GM21723 (cell line): ENCODE measurements around the gene SPAG9.
"Not testable (repeated sequence)": the region's sequence is repeated elsewhere in the genome, so short reads cannot be mapped to it uniquely, and the experiment has no call there.

Source experiments
- ATAC-seq: cut with Tn5 transposase; IDR thresholded peaks from one replicate; pipeline ENCODE4 v1.9.1; 2021; ENCODE audit warnings: mild to moderate bottlenecking, moderate library complexity; ENCODE audit not compliant: unreplicated experiment

The SPAG9 gene

DNA sequence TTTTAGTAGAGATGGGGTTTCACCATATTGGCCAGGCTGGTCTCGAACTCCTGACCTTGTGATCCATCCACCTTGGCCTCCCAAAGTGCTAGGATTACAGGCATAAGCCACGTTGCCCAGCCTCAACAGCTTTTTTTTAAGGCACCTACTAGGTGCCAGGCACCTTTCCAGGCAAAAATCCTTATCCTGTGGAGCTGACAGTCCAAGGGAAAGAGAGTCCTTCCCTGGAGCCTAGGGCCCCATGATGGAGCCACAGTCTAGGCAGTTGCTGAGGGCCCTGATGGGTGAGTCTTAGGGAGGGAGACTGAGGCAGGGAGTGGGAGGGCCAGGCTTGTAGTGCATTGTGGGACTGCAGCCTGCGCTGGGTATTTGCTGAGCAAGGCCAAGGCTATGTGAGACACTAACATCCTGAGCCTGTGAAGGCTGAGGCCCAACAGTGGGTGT is 174.9 kb downstream of the SPAG9 start:
- no peak for ATAC-seq

GRCh38 chr17:50944902-50945720 is 175.6 kb downstream of the SPAG9 start:
- ATAC-seq, result no peak

- peak; percentile 65 for ATAC-seq
Measured at GRCh38 chr17:50944054-50944901, 176.4 kb downstream of the SPAG9 start.

GRCh38 chr17:50943575-50943933 is 177.1 kb downstream of the SPAG9 start:
- ATAC-seq, result no peak

GRCh38 chr17:50941676-50942048 is 179.0 kb downstream of the SPAG9 start:
- ATAC-seq, result not testable (repeated sequence)

DNA sequence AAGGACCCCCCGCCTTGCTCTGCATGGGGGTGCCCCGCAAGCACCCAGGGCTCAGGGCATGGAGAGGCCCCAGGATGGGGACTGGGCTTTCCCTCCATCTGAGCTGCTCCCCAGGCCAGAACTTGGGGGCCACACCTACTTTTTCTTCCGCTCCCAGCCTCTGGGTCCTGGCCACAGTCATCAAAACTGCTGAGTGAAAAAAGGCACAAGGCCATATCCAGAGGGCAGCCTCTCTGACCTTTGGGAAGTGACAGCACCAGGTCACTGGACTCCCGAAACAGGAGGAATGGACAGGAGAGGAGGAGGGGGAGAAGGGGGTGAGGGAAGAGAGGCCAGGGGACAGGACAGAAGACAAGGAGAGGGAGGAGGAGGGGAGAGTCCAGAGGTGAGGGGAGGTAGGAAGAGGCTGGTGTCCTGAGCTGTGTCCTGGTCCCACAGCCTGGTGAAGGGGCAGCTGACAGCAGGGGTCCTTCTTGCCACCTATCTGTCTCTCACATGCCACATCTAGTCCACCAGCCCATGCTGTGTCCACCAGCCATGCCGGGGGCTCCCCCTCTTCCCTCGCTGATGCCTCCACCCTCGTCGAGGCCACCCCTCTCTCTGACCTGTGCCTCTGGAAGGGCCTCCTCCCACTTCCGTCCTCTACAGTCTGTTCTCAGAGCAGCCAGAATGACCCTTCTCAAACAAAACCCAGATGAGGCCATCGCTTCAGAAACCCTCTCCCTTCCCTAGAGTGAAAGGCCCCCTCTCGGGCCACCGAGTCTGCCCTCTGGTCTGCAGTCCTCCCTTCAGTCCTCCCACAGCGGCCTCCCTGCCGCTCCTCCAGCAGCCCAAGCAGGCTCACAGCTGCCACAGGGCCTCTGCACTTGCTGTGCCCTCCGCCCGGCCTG is 180.6 kb downstream of the SPAG9 start:
- no peak for ATAC-seq

DNA sequence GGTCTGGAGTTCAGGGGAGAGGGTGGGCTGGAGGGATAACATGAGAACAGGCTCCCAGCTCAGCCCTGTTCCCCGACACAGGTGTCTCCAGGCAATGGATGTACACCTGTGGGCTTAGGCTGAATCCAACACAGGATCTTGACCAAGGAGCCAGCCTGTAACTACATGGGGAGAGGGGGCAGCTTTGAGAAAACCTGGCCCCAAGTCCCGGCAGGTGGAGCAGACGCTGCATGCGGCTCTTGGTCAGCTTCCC is 181.2 kb downstream of the SPAG9 start:
- no peak for ATAC-seq

- no peak for ATAC-seq
Measured at GRCh38 chr17:50938821-50939541, 181.7 kb downstream of the SPAG9 start.

DNA sequence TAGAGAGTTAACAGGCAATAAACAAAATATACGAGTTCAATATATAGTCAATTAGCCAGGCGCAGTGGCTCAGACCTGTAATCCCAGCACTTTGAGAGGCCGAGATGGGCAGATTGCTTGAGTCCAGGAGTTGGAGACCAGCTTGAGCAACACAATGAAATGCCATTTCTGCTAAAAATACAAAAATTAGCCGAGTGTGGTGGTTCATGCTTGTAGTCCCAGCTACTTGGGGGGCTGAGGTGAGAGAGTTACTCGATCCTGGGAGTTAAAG is 184.7 kb downstream of the SPAG9 start:
- no peak for ATAC-seq

GRCh38 chr17:50935221-50935995 is 185.3 kb downstream of the SPAG9 start:
- no peak for ATAC-seq

DNA sequence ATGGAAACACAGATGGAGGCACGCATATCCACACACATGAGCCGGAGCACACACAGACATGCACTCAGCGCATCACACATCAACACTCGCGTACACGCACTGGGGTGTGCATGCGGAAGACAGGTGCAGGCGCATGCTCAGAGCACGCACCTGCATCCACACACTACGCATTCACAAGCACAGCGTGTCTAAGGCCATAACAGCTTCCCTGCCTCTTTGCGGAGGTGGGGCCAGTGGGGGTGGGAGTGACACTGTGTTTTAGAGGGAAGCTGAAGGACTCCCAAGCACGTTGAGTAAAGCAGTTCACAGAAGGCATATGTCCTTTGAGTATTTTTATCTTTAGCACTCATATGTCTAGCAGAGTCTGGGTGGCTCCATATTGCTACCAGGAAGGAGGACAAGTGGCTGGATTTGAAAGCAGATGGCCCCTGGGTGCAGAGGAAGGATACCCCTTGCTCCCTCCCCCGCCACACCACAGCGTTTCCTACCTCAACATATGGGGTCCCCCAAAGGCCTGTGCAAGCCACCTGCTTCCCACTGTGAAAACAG is 185.9 kb downstream of the SPAG9 start:
- no peak for ATAC-seq

GRCh38 chr17:50934161-50934560 is 186.5 kb downstream of the SPAG9 start:
- no peak for ATAC-seq

DNA sequence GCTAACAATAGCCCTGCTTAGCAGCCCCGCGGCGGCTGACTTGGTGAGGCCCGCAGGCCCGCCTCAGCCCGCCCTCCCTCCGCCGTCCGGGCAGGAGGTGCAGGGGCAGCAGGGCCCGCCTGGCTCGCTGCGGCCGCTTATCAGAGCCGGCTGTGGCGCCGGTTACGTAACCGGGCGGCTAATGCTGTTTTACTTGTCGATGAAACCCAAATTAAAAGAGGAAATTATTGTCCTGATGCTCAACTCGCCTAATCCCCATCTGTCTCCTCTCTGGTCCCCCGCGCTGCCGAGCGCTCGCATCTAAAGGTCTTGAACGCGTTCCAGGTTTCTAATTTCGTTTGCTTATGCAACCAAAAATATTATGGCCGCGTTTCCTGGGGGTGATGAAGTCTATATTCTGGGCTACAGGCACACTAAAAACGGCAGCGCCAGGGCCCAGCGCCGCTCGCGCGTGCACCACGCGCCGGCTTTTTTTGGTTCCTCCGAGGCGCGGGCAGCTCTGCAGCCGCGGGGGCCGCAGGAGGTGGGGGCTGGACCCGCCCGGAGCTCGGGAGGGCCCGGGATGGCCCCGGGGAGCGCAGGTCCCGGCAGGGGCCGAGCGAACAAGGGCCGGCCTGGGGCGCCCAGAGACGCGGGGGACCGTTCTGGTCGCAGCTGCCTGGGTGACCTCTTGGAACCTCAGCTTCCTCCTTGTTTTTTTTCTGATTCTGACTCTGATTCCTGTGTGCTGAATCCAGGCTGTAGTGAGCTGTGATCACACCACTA is 189.3 kb downstream of the SPAG9 start:
- peak; percentile 65 for ATAC-seq

GRCh38 chr17:50928646-50929045 is 192.0 kb downstream of the SPAG9 start:
- ATAC-seq, result no peak

- ATAC-seq, result no peak
Measured at GRCh38 chr17:50927287-50927686, 193.4 kb downstream of the SPAG9 start.

DNA sequence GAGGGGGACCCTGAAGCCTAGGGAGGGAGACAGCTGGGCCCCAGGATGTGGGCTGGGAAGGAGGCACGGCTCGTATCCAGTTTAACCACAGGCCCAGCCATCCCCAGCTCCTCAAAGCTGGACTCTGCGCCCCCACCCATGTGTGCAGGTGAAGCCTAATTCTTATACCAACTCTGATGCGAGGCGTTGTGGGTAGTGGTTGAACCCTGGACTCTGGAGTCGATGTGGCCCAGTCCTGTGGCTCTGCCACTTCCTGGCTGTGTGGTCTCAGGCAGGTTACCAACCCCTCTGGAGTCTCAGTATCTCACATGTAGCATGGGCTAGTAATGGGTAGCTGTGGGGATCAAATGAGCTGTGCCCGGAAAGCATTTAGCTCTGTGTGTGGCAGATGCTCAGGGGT is 194.1 kb downstream of the SPAG9 start:
- ATAC-seq, result no peak

DNA sequence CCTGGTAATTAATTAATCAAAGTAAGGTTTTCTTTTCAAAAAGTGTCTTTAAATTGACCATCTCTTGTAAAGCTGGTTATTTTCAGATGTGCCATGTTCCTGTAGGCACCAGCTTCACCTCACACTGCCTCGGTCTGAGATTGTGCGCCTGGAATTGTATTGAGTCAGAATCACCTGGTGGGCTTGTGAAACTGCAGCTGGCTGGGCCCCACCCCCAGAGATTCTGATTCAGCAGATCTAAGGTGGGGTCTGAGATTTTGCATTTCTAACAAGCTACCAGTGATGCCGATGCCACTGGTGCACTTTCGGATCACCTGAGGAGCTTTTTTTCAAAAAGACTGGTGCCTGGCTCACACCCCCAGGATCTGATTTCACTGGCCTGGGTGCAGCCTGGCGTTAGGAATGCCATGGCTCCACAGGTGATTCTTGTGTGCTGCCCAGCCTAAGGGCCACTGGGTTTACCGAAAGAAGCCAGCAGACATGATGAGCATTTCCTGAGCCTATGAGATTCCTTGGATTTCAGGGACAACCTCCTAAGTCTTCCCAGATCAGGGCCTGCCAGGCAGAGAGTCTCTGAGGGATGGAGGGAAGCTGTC is 195.3 kb downstream of the SPAG9 start:
- no peak for ATAC-seq

DNA sequence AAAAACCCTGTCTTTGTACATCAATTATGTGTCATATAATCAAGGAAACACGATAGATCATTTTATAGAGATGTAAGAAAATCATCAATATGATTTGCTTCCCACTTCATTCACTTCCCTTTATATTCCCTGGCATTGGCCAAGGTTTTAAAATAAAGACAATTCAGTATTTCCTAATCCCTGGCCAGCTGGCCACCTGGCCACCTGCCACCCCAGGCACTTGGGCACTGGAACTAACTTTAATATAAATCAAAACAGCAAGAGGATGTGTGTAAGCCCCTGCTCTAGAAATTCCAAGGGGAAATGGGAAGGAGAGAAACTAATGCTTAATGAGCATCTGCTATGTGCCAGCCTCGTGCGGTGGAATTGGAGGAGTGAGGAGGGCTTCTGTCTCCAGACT is 195.9 kb downstream of the SPAG9 start:
- ATAC-seq, result no peak

DNA sequence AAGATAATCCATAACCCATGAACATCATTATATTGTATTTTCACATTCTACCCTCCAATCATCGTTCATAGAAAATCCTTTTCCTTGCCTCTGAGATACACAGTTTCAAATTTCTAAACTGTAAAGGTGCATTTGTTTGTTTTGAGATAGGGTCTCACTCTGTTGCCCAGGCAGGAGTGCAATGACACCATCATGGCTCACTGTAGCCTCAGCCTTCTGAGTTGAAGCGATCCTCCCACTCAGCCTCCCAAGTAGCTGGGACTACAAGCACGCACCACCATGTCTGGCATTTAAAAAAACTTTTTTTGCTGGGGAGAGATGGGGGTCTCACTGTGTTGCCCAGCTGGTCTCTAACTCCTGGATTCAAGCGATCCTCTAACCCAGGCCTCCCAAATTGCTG is 196.4 kb downstream of the SPAG9 start:
- ATAC-seq, result no peak
